Gastroesophageal sphincter (tissue), 4 donors: Measurements from ENCODE around the gene ACADVL. TPM values are rescaled to one million over a fixed set of nuclear protein-coding genes. Genes with fewer than 3 reads are reported as not detected.
A peak's percentile ranks its signal among the peaks of the same experiment; 100 is the strongest.

Experiments used
- ATAC-seq: fragments of 150-250 bp; one replicate; pipeline ENCODE4 v1.9.1; 2016; ENCODE audit warnings: mild to moderate bottlenecking, moderate library complexity
- H3K27ac ChIP-seq, 4 donors: fragments of 200-600 bp; sonication (generic) in 3 of 4; 1 replicate in 3 of 4; 2 replicates in 1 of 4; pipeline ENCODE4 v1.5.1; 2016 to 2019
- H3K27me3 ChIP-seq: fragments of 200-600 bp; sonication (generic); one replicate; pipeline ENCODE4 v1.5.1; 2019
- H3K36me3 ChIP-seq, 2 donors: fragments of 200-600 bp; sonication (generic); one replicate each; pipeline ENCODE4 v1.5.1; 2019; ENCODE audit warnings: control low read depth in 1 of 2
- H3K4me1 ChIP-seq, 3 donors: fragments of 200-600 bp; sonication (generic); 1 replicate in 2 of 3; 2 replicates in 1 of 3; pipeline ENCODE4 v1.5.1; 2016 to 2019; ENCODE audit warnings: control low read depth in 2 of 3
- H3K4me3 ChIP-seq, 2 donors: fragments of 200-600 bp; sonication (generic); one replicate each; pipeline ENCODE4 v1.5.1; 2019; ENCODE audit warnings: mild to moderate bottlenecking in 1 of 2, moderate library complexity in 1 of 2
- H3K9me3 ChIP-seq, 3 donors: fragments of 200-600 bp; sonication (generic); one replicate each; pipeline ENCODE4 v1.5.1; 2017 to 2019; ENCODE audit warnings: control low read depth in 2 of 3
- CTCF ChIP-seq, 4 experiments: fragments of 200-600 bp in 2 of 4; fragments of 450-650 bp in 2 of 4; sonication (generic) in 1 of 4; IDR thresholded peaks; one replicate each; pipeline ENCODE4 v1.5.1; 2017 to 2019; ENCODE audit warnings: antibody characterized with exemption in 4 of 4, mild to moderate bottlenecking in 2 of 4, moderate library complexity in 2 of 4
- EP300 ChIP-seq: sonication (generic); formaldehyde crosslinking; IDR thresholded peaks from one replicate; pipeline ENCODE4 v1.6.1; 2017; ENCODE audit warnings: antibody characterized with exemption, mild to moderate bottlenecking
- POLR2A ChIP-seq, 2 donors: fragments of 450-650 bp; IDR thresholded peaks; one replicate each; pipeline ENCODE4 v1.6.1; 2017; ENCODE audit warnings: antibody characterized with exemption in 2 of 2, mild to moderate bottlenecking in 2 of 2, moderate library complexity in 1 of 2
- POLR2AphosphoS5 ChIP-seq: sonication (generic); formaldehyde crosslinking; IDR thresholded peaks from one replicate; pipeline ENCODE4 v1.6.1; 2017; ENCODE audit warnings: antibody characterized with exemption
- WGBS, 2 donors: methylation state at CpG; one replicate each; pipeline ENCODE4 v1.1.5; 2018; ENCODE audit warnings: low coverage in 1 of 2; 5-methylcytosine and 5-hydroxymethylcytosine counted together
- total RNA-seq, 4 donors: library from RNA; depleted of rRNA; stranded (reverse); fragments of >200 nt; gene quantifications; one replicate each; pipeline ENCODE4 v1.1.0, GENCODE V29; 2016

ACADVL gene
- total RNA-seq, 4 donors from 2014 or later: 331 to 508 (median 475) TPM

- Histone ChIP-seq H3K4me3 (no peak overlapping the region), H3K9me3 (no peaks in the 10 kb centered on the region), H3K27ac (no peak overlapping the region), H3K36me3 (peaks cover 0 to 45% of the 10 kb centered on the region in 2 donors), H3K4me1 (peaks cover 0 to 34% (median 22%) of the 10 kb centered on the region in 3 donors), H3K27me3 (peaks cover 51% of the 10 kb centered on the region)
- TF ChIP-seq EP300 (no peak), POLR2A (IDR thresholded peaks at IDR 0.05) (no peak), POLR2AphosphoS5 (no peak), CTCF (IDR thresholded peaks at IDR 0.05) (no peak)
- no peak for ATAC-seq
- WGBS, 2 donors: 60 to 75% methylated on average over 1 to 2 of the region's 4 CpGs
These were observed 40.4 kb downstream of the ACADVL start for GRCh38 chr17:7260151-7260550.

DNA sequence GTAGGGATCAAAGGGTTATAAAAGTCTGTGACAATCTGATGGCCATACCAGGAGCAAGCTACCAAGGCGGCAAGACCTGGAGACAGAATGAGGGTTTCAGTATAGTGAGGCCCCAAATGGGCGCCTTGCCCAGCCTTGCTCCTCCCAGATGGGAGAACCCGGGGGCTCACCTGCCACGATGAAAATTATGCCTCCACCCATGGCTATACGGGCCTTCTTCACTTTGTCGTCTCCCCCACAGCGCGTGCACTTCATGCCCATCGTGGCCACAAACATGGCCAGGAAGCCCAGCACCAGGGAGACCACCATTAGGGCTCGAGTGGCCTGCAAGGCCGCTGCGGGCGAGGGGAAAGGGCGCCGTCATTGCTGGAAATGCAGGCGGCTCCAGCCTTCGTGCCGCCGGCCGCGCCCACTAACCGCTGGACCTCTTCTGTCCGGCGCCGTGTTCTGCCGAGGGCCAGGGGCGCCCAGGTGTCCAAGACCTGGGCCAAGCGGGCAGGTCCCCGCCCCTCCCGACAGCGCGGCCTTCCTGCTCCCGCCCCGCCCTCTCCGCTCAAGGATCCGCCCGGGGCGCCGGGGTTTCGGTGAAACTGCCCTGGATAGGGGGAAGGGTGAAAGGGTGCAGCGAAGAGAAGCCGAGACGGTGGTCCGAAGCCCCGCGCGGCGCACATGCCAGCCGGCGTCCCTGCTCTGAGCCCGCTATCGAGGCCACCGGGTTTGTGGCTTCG, 41.1 kb downstream of the ACADVL start:
- peak overlapping the region in 1 of 4 donors; percentile 53 for H3K27ac ChIP-seq
- peak overlapping the region; percentile 2 to 52 for H3K4me3 ChIP-seq
- peak; percentile 56 for ATAC-seq
- no peaks in the 10 kb centered on the region for H3K9me3 ChIP-seq
- peaks cover 57% of the 10 kb centered on the region for H3K27me3 ChIP-seq
- peaks cover 0 to 34% (median 22%) of the 10 kb centered on the region in 3 donors for H3K4me1 ChIP-seq
- TF ChIP-seq EP300: no peak
- no peak for TF ChIP-seq POLR2AphosphoS5
- TF ChIP-seq POLR2A (IDR thresholded peaks at IDR 0.05): no peak
- no peak for TF ChIP-seq CTCF (IDR thresholded peaks at IDR 0.05)
- peaks cover 0 to 38% of the 10 kb centered on the region in 2 donors for H3K36me3 ChIP-seq
- no CpG with 5 or more reads among the region's 54 CpGs for WGBS, 2 donors

DNA sequence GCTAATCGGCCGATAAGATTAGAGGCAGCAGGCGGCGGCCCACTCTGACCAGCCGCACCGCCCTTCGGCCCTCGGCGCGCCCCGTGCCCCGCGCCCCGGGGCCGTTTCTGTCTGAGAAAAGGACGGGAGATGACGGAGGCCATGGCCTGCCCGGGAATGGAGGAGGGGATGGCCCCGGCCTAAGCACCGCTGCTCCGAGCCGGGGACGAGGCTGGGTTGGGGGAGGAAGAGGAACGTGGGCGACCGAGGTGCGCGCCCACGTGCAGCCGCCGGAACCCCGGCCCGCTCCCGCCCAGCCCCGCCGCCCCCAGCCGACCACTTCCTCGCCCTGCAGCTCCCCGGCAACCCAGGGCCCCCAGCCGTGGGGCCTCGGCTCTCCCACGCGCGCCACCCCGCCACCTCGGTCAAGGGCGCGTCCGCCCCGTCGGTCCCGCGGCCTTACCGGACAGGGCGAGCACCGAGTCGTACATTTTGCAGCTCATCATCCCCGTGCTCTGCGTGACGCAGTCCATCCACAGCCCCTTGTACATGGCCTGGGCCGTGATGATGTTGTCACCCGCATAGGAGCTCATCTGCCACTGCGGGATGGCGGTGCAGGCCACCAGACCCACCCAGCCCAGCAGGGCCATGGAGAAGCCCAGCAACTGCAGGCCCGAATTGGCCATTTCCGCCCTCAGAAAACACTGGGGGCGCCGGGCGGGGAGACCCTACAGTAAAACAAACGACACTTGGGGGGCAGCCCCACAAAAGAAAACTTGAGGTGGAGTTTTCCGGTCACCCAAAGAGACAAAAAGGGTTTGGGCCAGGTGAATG, 41.8 kb downstream of the ACADVL start:
- H3K4me3 ChIP-seq: peak overlapping the region; percentile 2 to 52
- peak; percentile 14 for ATAC-seq
- peak overlapping the region in 1 of 4 donors; percentile 53 for H3K27ac ChIP-seq
- H3K4me1 ChIP-seq: peaks cover 0 to 34% (median 22%) of the 10 kb centered on the region in 3 donors
- TF ChIP-seq POLR2A (IDR thresholded peaks at IDR 0.05) (no peak), EP300 (no peak), CTCF (IDR thresholded peaks at IDR 0.05) (no peak), POLR2AphosphoS5 (no peak)
- no peaks in the 10 kb centered on the region for H3K9me3 ChIP-seq
- WGBS, 2 donors: 37% methylated on average over 2 of the region's 71 CpGs; no CpG with 5 or more reads in 1 of the 2 donors
- H3K36me3 ChIP-seq: peaks cover 0 to 31% of the 10 kb centered on the region in 2 donors
- H3K27me3 ChIP-seq: peaks cover 65% of the 10 kb centered on the region

- ATAC-seq: no peak
- no peak for TF ChIP-seq POLR2A (IDR thresholded peaks at IDR 0.05)
- no peak for TF ChIP-seq CTCF (IDR thresholded peaks at IDR 0.05)
- no peak for TF ChIP-seq EP300
- TF ChIP-seq POLR2AphosphoS5: no peak
- WGBS, 2 donors: 1 to 6% methylated on average over 14 to 18 of the region's 64 CpGs
- Histone ChIP-seq H3K27ac (peak within 1 kb of the TSS in 1 of 4 donors; percentile 53), H3K27me3 (peaks cover 72% of the 10 kb centered on the region), H3K4me1 (peaks cover 0 to 34% (median 22%) of the 10 kb centered on the region in 3 donors), H3K4me3 (peak within 1 kb of the TSS; percentile 2 to 52), H3K9me3 (no peaks in the 10 kb centered on the region), H3K36me3 (peaks cover 0 to 23% of the 10 kb centered on the region in 2 donors)
These were observed 42.6 kb downstream of the ACADVL start, which contains the start of gene CLDN7 for GRCh38 chr17:7262192-7262934. TSS of gene CLDN7 (minus strand) at chr17:7262478. CDS start at chr17:7262043, 435 bp downstream.
